CD4-positive, alpha-beta T cell treated with Interleukin-4 for 4 hours (primary cell): ENCODE data around the gene TM4SF4.

ENCODE experiments used
- DNase-seq: peaks from one replicate; pipeline ENCODE4 v3.0.0-alpha.2; 2020

TM4SF4 gene

GRCh38 chr3:149515249-149515648 lies 40.8 kb downstream of the TM4SF4 start:
- DNase-seq, result no peak

- no peak for DNase-seq
Observed at GRCh38 chr3:149516920-149517319, 42.4 kb downstream of the TM4SF4 start.

GRCh38 chr3:149519912-149520311 lies 45.4 kb downstream of the TM4SF4 start:
- no peak for DNase-seq

- no peak for DNase-seq
Observed at GRCh38 chr3:149523512-149524299, 49.2 kb downstream of the TM4SF4 start.

- no peak for DNase-seq
Observed at GRCh38 chr3:149527531-149528339, 53.2 kb downstream of the TM4SF4 start.

GRCh38 chr3:149528340-149528650 lies 53.8 kb downstream of the TM4SF4 start:
- DNase-seq, result no peak

- DNase-seq, result no peak
Observed at GRCh38 chr3:149529099-149529498, 54.6 kb downstream of the TM4SF4 start.

GRCh38 chr3:149532489-149533180 lies 58.1 kb downstream of the TM4SF4 start:
- no peak for DNase-seq

GRCh38 chr3:149534082-149534481 lies 59.6 kb downstream of the TM4SF4 start:
- no peak for DNase-seq

GRCh38 chr3:149534671-149535332 lies 60.3 kb downstream of the TM4SF4 start:
- no peak for DNase-seq

- DNase-seq, result no peak
Observed at GRCh38 chr3:149535333-149535685, 60.8 kb downstream of the TM4SF4 start.

GRCh38 chr3:149536429-149536828 lies 61.9 kb downstream of the TM4SF4 start:
- DNase-seq, result no peak

GRCh38 chr3:149538371-149538770 lies 63.9 kb downstream of the TM4SF4 start:
- no peak for DNase-seq

- no peak for DNase-seq
Observed at GRCh38 chr3:149541091-149541491, 66.6 kb downstream of the TM4SF4 start.

GRCh38 chr3:149542375-149543312 lies 68.1 kb downstream of the TM4SF4 start:
- DNase-seq, result no peak

- DNase-seq, result no peak
Observed at GRCh38 chr3:149545049-149545448, 70.6 kb downstream of the TM4SF4 start.

- DNase-seq, result no peak
Observed at GRCh38 chr3:149547413-149547812, 72.9 kb downstream of the TM4SF4 start.

GRCh38 chr3:149547954-149548668 lies 73.6 kb downstream of the TM4SF4 start:
- no peak for DNase-seq

GRCh38 chr3:149548669-149549065 lies 74.2 kb downstream of the TM4SF4 start:
- no peak for DNase-seq

GRCh38 chr3:149551500-149551899 lies 77.0 kb downstream of the TM4SF4 start:
- DNase-seq, result no peak

- DNase-seq, result no peak
Observed at GRCh38 chr3:149552700-149553099, 78.2 kb downstream of the TM4SF4 start.
